OCI-LY7 (cell line): ENCODE measurements around the gene RACGAP1. TPM values are rescaled to one million over a fixed set of nuclear protein-coding genes. Genes with fewer than 3 reads are reported as not detected.

Source experiments
- BruUV-seq: library from RNA; stranded (reverse); fragments of 400-500 nt; replicated peaks from 2 replicates; lab custom pipeline; 2021; lab: Mats Ljungman, UMichigan
- CTCF ChIA-PET: fragments of 300-600 bp; sonication (Branson Sonifier 250); formaldehyde crosslinking; loops from one replicate; lab custom pipeline; 2022; ENCODE audit warnings: antibody characterized with exemption; ENCODE audit not compliant: unreplicated experiment; lab: Charles Lee
- POLR2A ChIA-PET: fragments of 300-600 bp; sonication (Branson Sonifier 250); formaldehyde crosslinking; loops from one replicate; lab custom pipeline; 2022; ENCODE audit warnings: antibody characterized with exemption; lab: Charles Lee
- DNase-seq: peaks from one replicate; pipeline ENCODE4 v3.0.0-alpha.2; 2015; ENCODE audit warnings: low spot score
- H2AFZ ChIP-seq: fragments of 200-600 bp; sonication (generic), shearing (Covaris generic); 2 replicates; pipeline ENCODE4 v1.6.1; 2014; ENCODE audit warnings: mild to moderate bottlenecking, antibody characterized with exemption, low read length, moderate library complexity
- H3K27ac ChIP-seq: fragments of 200-600 bp; sonication (generic); 2 replicates; pipeline ENCODE4 v1.5.1; 2014; ENCODE audit warnings: mixed run types, low read depth, mild to moderate bottlenecking, moderate library complexity, low read length, inconsistent platforms; ENCODE audit not compliant: poor library complexity, severe bottlenecking
- H3K36me3 ChIP-seq: fragments of 200-600 bp; sonication (generic); 2 replicates; pipeline ENCODE4 v1.6.1; 2014; ENCODE audit warnings: mild to moderate bottlenecking, antibody characterized with exemption, low read length, moderate library complexity, mixed read lengths; ENCODE audit not compliant: insufficient read depth
- H3K4me1 ChIP-seq: fragments of 200-600 bp; sonication (generic); 2 replicates; pipeline ENCODE4 v1.5.1; 2014; ENCODE audit warnings: mild to moderate bottlenecking, low read length; ENCODE audit not compliant: insufficient read depth, poor library complexity, severe bottlenecking
- H3K4me2 ChIP-seq: fragments of 200-600 bp; sonication (generic); 2 replicates; pipeline ENCODE4 v1.6.1; 2014; ENCODE audit warnings: mild to moderate bottlenecking, low read length
- H3K4me3 ChIP-seq: fragments of 200-600 bp; sonication (generic); 2 replicates; pipeline ENCODE4 v1.5.1; 2014; ENCODE audit warnings: mild to moderate bottlenecking, low read depth, low read length; ENCODE audit not compliant: poor library complexity, severe bottlenecking
- H3K79me2 ChIP-seq: fragments of 200-600 bp; sonication (generic); 2 replicates; pipeline ENCODE4 v1.6.1; 2016; ENCODE audit warnings: low read depth, mild to moderate bottlenecking, low read length, moderate library complexity, mixed read lengths; ENCODE audit not compliant: insufficient read depth
- H3K9me2 ChIP-seq: fragments of 200-600 bp; sonication (generic); 2 replicates; pipeline ENCODE4 v1.6.1; 2016; ENCODE audit warnings: mild to moderate bottlenecking, low read length, mixed read lengths; ENCODE audit not compliant: insufficient read depth
- H3K9me3 ChIP-seq: fragments of 200-600 bp; sonication (generic); 2 replicates; pipeline ENCODE4 v1.6.1; 2014; ENCODE audit warnings: mild to moderate bottlenecking, mixed run types, low read length, mixed read lengths
- H4K20me1 ChIP-seq: fragments of 200-600 bp; sonication (generic); 2 replicates; pipeline ENCODE4 v1.6.1; 2014; ENCODE audit warnings: mild to moderate bottlenecking, antibody characterized with exemption, low read length, moderate library complexity, mixed read lengths; ENCODE audit not compliant: insufficient read depth
- CTCF ChIP-seq: fragments of 200-600 bp; sonication (generic); conservative IDR thresholded peaks from 2 replicates; pipeline ENCODE4 v1.5.1; 2014; ENCODE audit warnings: mild to moderate bottlenecking, antibody characterized with exemption, low read length, moderate library complexity, mixed read lengths
- EZH2phosphoT487 ChIP-seq: fragments of 200-600 bp; sonication (generic); IDR thresholded peaks from 2 replicates; pipeline ENCODE4 v1.6.1; 2018; ENCODE audit warnings: low read depth, borderline replicate concordance, mild to moderate bottlenecking, mixed run types, antibody characterized with exemption, low read length, moderate library complexity, mixed read lengths
- intact Hi-C: fragments of 100-400 bp; cut with micrococcal nuclease; formaldehyde crosslinking; loops from one replicate; pipeline ENCODE4 v1.10.0; 2022; ENCODE audit not compliant: unreplicated experiment
- total RNA-seq, 2 experiments: library from RNA; depleted of rRNA in 1 of 2; stranded (reverse); fragments of >200 nt in 1 of 2; shearing (Covaris generic) in 1 of 2; gene quantifications; 2 replicates each; pipeline ENCODE4 v1.2.3, GENCODE V29; 2014 to 2022

Gene RACGAP1
- total RNA-seq, 2 experiments from 2014 or later = 69.6 to 104 TPM

GRCh38 chr12:50014342-50014741 lies 11.0 kb downstream of the RACGAP1 start:
- Histone ChIP-seq H3K27ac (no peak overlapping the region), H3K36me3 (peaks cover 80% of the 10 kb centered on the region), H3K4me3 (no peak overlapping the region), H4K20me1 (peaks cover 4% of the 10 kb centered on the region; the same call in 1 of the 2 replicates), H3K9me2 (no peaks in the 10 kb centered on the region), H3K9me3 (no peaks in the 10 kb centered on the region), H2AFZ (no peak overlapping the region), H3K4me1 (peaks cover 8% of the 10 kb centered on the region), H3K79me2 (peaks cover 67% of the 10 kb centered on the region), H3K4me2 (no peak overlapping the region)
- DNase-seq = no peak
- POLR2A ChIA-PET = interaction anchor here (0.5 to 1.2 kb wide), 6 partner anchors 9 to 99 kb away, joined by 3 to 5 read pairs (median 4); no protein-coding TSS in a partner anchor
- no peak for TF ChIP-seq CTCF
- no peak for TF ChIP-seq EZH2phosphoT487
- intact Hi-C loops = no loop called here
- CTCF ChIA-PET = no interaction called here
- no TSS peak for BruUV-seq

- Histone ChIP-seq H3K9me3 (no peaks in the 10 kb centered on the region), H4K20me1 (no peaks in the 10 kb centered on the region; the same call in 1 of the 2 replicates), H3K4me1 (peaks cover 8% of the 10 kb centered on the region), H3K36me3 (peaks cover 81% of the 10 kb centered on the region), H3K9me2 (no peaks in the 10 kb centered on the region), H3K4me2 (no peak overlapping the region), H3K27ac (no peak overlapping the region), H3K4me3 (no peak overlapping the region), H3K79me2 (peaks cover 67% of the 10 kb centered on the region), H2AFZ (no peak overlapping the region)
- POLR2A ChIA-PET = interaction anchor here (0.5 to 1.2 kb wide), 5 partner anchors 8 to 100 kb away, joined by 3 to 4 read pairs (median 3); no protein-coding TSS in a partner anchor
- TF ChIP-seq EZH2phosphoT487 (no peak), CTCF (no peak)
- intact Hi-C loops = no loop called here
- no TSS peak for BruUV-seq
- DNase-seq = no peak
- CTCF ChIA-PET = no interaction called here
Observed at GRCh38 chr12:50013361-50014147, 11.7 kb downstream of the RACGAP1 start.
